ENCODE data around the gene MORF4L1. TPM values are rescaled to one million over a fixed set of nuclear protein-coding genes. Genes with fewer than 3 reads are reported as not detected.

The MORF4L1 gene
- total RNA-seq, 1 experiment from 2014 or later: 424 TPM

DNA sequence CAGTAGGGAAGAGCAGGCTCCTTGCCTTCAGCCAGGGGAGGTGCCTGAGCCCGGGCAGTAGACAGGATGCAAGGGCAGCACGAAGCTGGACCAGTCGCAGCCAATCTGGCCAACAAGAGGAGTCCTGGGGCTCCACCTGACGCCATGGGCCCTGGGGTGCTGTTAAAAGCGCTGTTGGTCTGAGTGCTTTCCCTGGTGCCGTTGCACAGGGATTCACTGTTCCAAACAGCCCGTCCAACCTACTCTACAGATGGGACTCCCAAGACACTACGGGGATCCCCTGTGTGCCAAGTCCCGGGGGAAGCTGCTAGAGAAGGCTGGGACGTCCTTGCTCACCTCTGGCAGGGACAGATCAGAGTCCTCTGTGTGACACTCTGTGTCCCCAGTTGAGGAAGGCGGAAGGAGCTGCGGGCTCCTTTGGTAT lies 71.5 kb downstream of the MORF4L1 start:
- no peaks in the 10 kb centered on the region for H3K27me3 ChIP-seq (replicated peaks; ENCODE audit: control insufficient read depth, insufficient read depth, low read length)
- ChIA-PET CTCF (interaction anchor here (2.3 kb wide), 1 partner anchor 36 kb away, joined by 20 read pairs; no protein-coding TSS in a partner anchor), POLR2A (interaction anchor here (1.4 kb wide), 1 partner anchor 35 kb away, joined by 5 read pairs; no protein-coding TSS in a partner anchor)
- H3K27me3 Mint-ChIP-seq (ENCODE audit: insufficient read depth, unreplicated experiment): no peaks in the 10 kb centered on the region
- peak overlapping the region; percentile 70 for H3K27ac Mint-ChIP-seq (ENCODE audit: unreplicated experiment)
- intact Hi-C loops (cut with micrococcal nuclease; ENCODE audit: unreplicated experiment): loop anchor here (2.0 kb wide), 1 partner anchor 35 kb away; no protein-coding TSS in a partner anchor
- peaks cover 6% of the 10 kb centered on the region for H3K36me3 Mint-ChIP-seq (ENCODE audit: insufficient read depth, unreplicated experiment)
- H3K4me3 ChIP-seq (ENCODE audit: low read depth, low read length): peak overlapping the region; percentile 82
- no peaks in the 10 kb centered on the region for H3K9me3 Mint-ChIP-seq (ENCODE audit: unreplicated experiment)
- peak overlapping the region; percentile 94 for H3K4me3 Mint-ChIP-seq (ENCODE audit: unreplicated experiment)
- no peaks in the 10 kb centered on the region for H3K9me3 ChIP-seq
- H3K4me1 ChIP-seq: peaks cover 12% of the 10 kb centered on the region
- TF ChIP-seq, protein P1, sequence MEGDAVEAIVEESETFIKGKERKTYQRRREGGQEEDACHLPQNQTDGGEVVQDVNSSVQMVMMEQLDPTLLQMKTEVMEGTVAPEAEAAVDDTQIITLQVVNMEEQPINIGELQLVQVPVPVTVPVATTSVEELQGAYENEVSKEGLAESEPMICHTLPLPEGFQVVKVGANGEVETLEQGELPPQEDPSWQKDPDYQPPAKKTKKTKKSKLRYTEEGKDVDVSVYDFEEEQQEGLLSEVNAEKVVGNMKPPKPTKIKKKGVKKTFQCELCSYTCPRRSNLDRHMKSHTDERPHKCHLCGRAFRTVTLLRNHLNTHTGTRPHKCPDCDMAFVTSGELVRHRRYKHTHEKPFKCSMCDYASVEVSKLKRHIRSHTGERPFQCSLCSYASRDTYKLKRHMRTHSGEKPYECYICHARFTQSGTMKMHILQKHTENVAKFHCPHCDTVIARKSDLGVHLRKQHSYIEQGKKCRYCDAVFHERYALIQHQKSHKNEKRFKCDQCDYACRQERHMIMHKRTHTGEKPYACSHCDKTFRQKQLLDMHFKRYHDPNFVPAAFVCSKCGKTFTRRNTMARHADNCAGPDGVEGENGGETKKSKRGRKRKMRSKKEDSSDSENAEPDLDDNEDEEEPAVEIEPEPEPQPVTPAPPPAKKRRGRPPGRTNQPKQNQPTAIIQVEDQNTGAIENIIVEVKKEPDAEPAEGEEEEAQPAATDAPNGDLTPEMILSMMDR (IDR thresholded peaks at IDR 0.05; ENCODE audit: insufficient read depth in 1 of 2, low read depth in 1 of 2, low read length in 1 of 2, severe bottlenecking in 1 of 2, unreplicated experiment in 1 of 2): no peak
- H3K4me1 Mint-ChIP-seq (ENCODE audit: low read depth, unreplicated experiment): no peaks in the 10 kb centered on the region
- DNase-seq: peak in 1 of 2 experiments; percentile 25
- H3K36me3 ChIP-seq (ENCODE audit: control insufficient read depth, insufficient read depth, low read length): no peaks in the 10 kb centered on the region; the same call in 1 of the 2 replicates
- BruUV-seq (replicated peaks): no TSS peak

DNA sequence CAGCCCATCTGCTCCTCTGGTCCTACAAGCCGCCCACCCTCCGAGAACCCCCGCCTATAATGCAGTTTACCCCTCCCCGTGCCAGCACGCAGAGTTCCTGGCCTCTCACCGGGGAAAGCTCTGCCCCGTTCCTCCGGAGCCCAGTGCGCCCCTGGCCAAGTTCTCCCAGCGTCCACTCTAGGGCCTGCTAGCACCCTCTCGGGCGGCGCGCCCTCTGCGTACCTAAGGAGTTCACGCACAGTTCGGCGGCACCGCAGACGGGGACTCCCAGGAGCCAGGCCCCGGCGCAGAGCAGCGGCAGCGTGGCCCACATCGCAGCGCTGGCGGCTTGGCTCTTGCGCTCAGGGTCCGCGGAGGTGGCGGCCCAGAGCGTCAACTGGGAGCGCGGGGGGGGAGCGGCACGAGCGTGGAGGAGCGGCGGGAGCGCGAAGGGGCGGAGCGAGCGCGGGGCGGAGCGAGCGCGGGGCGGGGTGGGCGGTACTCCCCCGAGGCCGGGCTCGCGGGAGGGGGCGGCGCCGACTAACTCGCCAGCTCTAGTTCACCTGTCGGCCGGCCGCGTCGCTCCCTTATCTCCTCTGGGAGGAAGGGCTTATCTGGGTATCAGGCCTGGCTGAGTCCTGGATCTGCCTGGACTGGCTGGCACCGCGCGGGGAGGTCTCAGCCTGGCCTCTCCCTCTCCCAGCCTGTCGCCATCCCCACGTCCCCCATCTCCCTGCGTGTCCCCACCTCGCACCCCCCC lies 72.1 kb downstream of the MORF4L1 start, which contains the start of gene CTSH:
Gene CTSH, minus strand, starts transcription at position 378 of the 739 bp plus-strand sequence. Its CDS starts 65 bp downstream, at position 313.
- H3K4me3 ChIP-seq (ENCODE audit: low read depth, low read length): peak within 1 kb of the TSS; percentile 82
- peaks cover 18% of the 10 kb centered on the region for H3K4me1 ChIP-seq
- peaks cover 6% of the 10 kb centered on the region for H3K36me3 Mint-ChIP-seq (ENCODE audit: insufficient read depth, unreplicated experiment)
- intact Hi-C loops (cut with micrococcal nuclease; ENCODE audit: unreplicated experiment): loop anchor here (2.0 kb wide), 1 partner anchor 34 kb away; no protein-coding TSS in a partner anchor
- no peaks in the 10 kb centered on the region; the same call in 1 of the 2 replicates for H3K36me3 ChIP-seq (ENCODE audit: control insufficient read depth, insufficient read depth, low read length)
- no peaks in the 10 kb centered on the region for H3K27me3 Mint-ChIP-seq (ENCODE audit: insufficient read depth, unreplicated experiment)
- ChIA-PET POLR2A (interaction anchor here (0.5 to 1.4 kb wide), 2 partner anchors 25 to 35 kb away, joined by 5 read pairs; no protein-coding TSS in a partner anchor), CTCF (interaction anchor here (0.6 to 2.3 kb wide), 4 partner anchors 35 to 298 kb away, joined by 3 to 20 read pairs (median 3); no protein-coding TSS in a partner anchor)
- H3K9me3 Mint-ChIP-seq (ENCODE audit: unreplicated experiment): no peaks in the 10 kb centered on the region
- H3K27ac Mint-ChIP-seq (ENCODE audit: unreplicated experiment): peak within 1 kb of the TSS; percentile 70
- peak within 1 kb of the TSS; percentile 94 for H3K4me3 Mint-ChIP-seq (ENCODE audit: unreplicated experiment)
- BruUV-seq (replicated peaks): no TSS peak
- DNase-seq: peak; percentile 95
- H3K9me3 ChIP-seq: no peaks in the 10 kb centered on the region
- no peaks in the 10 kb centered on the region for H3K27me3 ChIP-seq (replicated peaks; ENCODE audit: control insufficient read depth, insufficient read depth, low read length)
- H3K4me1 Mint-ChIP-seq (ENCODE audit: low read depth, unreplicated experiment): peaks cover 4% of the 10 kb centered on the region
- TF ChIP-seq, protein P1 (IDR thresholded peaks at IDR 0.05; ENCODE audit: insufficient read depth in 1 of 2, low read depth in 1 of 2, low read length in 1 of 2, severe bottlenecking in 1 of 2, unreplicated experiment in 1 of 2): no peak

DNA sequence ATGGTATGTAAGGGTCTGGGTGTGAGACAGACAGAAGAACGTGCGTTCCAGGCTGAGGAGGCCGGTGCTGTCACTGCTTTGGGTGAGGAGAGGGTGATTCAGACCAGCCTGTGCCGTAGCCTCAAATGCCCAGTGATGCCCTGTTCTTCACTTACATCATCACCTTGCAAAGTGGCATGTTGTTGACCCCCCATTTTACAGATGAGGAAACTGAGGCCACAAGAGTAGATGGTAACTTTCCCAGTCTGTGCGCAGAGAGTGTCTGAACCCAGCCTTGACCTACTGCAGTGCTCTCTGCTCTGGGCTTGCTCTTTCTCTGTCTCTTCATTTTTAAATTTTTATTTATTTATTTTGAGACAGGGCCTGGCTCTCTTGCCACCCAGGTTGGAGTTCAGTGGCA lies 73.8 kb downstream of the MORF4L1 start:
- DNase-seq: no peak
- ChIA-PET CTCF (no interaction called here), POLR2A (no interaction called here)
- no peak overlapping the region for H3K4me3 Mint-ChIP-seq (ENCODE audit: unreplicated experiment)
- H3K36me3 Mint-ChIP-seq (ENCODE audit: insufficient read depth, unreplicated experiment): peaks cover 6% of the 10 kb centered on the region
- H3K27ac Mint-ChIP-seq (ENCODE audit: unreplicated experiment): no peak overlapping the region
- Histone ChIP-seq H3K9me3 (no peaks in the 10 kb centered on the region), H3K4me3 (ENCODE audit: low read depth, low read length) (no peak overlapping the region), H3K36me3 (ENCODE audit: control insufficient read depth, insufficient read depth, low read length) (no peaks in the 10 kb centered on the region; the same call in 1 of the 2 replicates), H3K27me3 (replicated peaks; ENCODE audit: control insufficient read depth, insufficient read depth, low read length) (no peaks in the 10 kb centered on the region), H3K4me1 (peaks cover 34% of the 10 kb centered on the region)
- H3K27me3 Mint-ChIP-seq (ENCODE audit: insufficient read depth, unreplicated experiment): no peaks in the 10 kb centered on the region
- intact Hi-C loops (cut with micrococcal nuclease; ENCODE audit: unreplicated experiment): no loop called here
- no peaks in the 10 kb centered on the region for H3K9me3 Mint-ChIP-seq (ENCODE audit: unreplicated experiment)
- no TSS peak for BruUV-seq (replicated peaks)
- TF ChIP-seq, protein P1 (IDR thresholded peaks at IDR 0.05; ENCODE audit: insufficient read depth in 1 of 2, low read depth in 1 of 2, low read length in 1 of 2, severe bottlenecking in 1 of 2, unreplicated experiment in 1 of 2): no peak
- H3K4me1 Mint-ChIP-seq (ENCODE audit: low read depth, unreplicated experiment): peaks cover 16% of the 10 kb centered on the region
